GM19239 (cell line): ENCODE data around the gene MGAT3.
A peak's percentile ranks its signal among the peaks of the same experiment; 100 is the strongest.

Experiments used
- DNase-seq: peaks from one replicate; pipeline ENCODE4 v3.0.0; 2011; ENCODE audit warnings: low spot score; ENCODE audit not compliant: insufficient read length
- FAIRE-seq: peaks from 2 replicates; lab custom pipeline; 2011; peaks lifted over from hg19 to GRCh38; lab: Jason Lieb, UNC

The MGAT3 gene

GRCh38 chr22:39469326-39469680 lies 12.5 kb downstream of the MGAT3 start:
- no peak for DNase-seq
- FAIRE-seq: no peak

- FAIRE-seq (no peak), DNase-seq (no peak)
These were observed 13.1 kb downstream of the MGAT3 start for GRCh38 chr22:39469681-39470450.

GRCh38 chr22:39470451-39471291 lies 13.9 kb downstream of the MGAT3 start:
- DNase-seq (no peak), FAIRE-seq (no peak)

- FAIRE-seq: peak; percentile 97
- DNase-seq: peak; percentile 56
These were observed 14.7 kb downstream of the MGAT3 start for GRCh38 chr22:39471381-39472141.

- peak; percentile 89 for FAIRE-seq
- DNase-seq: peak; percentile 54
These were observed 16.1 kb downstream of the MGAT3 start for GRCh38 chr22:39472570-39473556.

GRCh38 chr22:39473851-39474250 lies 17.0 kb downstream of the MGAT3 start:
- FAIRE-seq: no peak
- DNase-seq: no peak

- DNase-seq (no peak), FAIRE-seq (peak; percentile 47)
These were observed 17.7 kb downstream of the MGAT3 start for GRCh38 chr22:39474351-39475111.

GRCh38 chr22:39475337-39475736 lies 18.5 kb downstream of the MGAT3 start:
- FAIRE-seq: no peak
- no peak for DNase-seq

GRCh38 chr22:39475902-39476301 lies 19.1 kb downstream of the MGAT3 start:
- FAIRE-seq: no peak
- no peak for DNase-seq

GRCh38 chr22:39476664-39477063 lies 19.9 kb downstream of the MGAT3 start:
- DNase-seq (no peak), FAIRE-seq (no peak)

- DNase-seq (no peak), FAIRE-seq (no peak)
These were observed 20.7 kb downstream of the MGAT3 start for GRCh38 chr22:39477542-39477941.

- FAIRE-seq: no peak
- no peak for DNase-seq
These were observed 21.6 kb downstream of the MGAT3 start for GRCh38 chr22:39478441-39478850.

- FAIRE-seq: no peak
These were observed 22.4 kb downstream of the MGAT3 start for GRCh38 chr22:39479254-39479653.

GRCh38 chr22:39480557-39480956 lies 23.7 kb downstream of the MGAT3 start:
- FAIRE-seq (no peak), DNase-seq (no peak)

More at GRCh38 chr22:39479254-39479653, 22.4 kb downstream of the MGAT3 start:
- DNase-seq: no peak

GRCh38 chr22:39481054-39481453 lies 24.2 kb downstream of the MGAT3 start:
- DNase-seq: no peak
- no peak for FAIRE-seq

GRCh38 chr22:39481595-39481994 lies 24.8 kb downstream of the MGAT3 start:
- DNase-seq: no peak
- no peak for FAIRE-seq

GRCh38 chr22:39482768-39483167 lies 26.0 kb downstream of the MGAT3 start:
- FAIRE-seq (no peak), DNase-seq (no peak)

GRCh38 chr22:39486951-39487825 lies 30.4 kb downstream of the MGAT3 start:
- FAIRE-seq: no peak
- DNase-seq: no peak
